Measurements from ENCODE around the gene FLOT2. TPM values are rescaled to one million over a fixed set of nuclear protein-coding genes. Genes with fewer than 3 reads are reported as not detected.

The FLOT2 gene
- total RNA-seq, 1 experiment from 2014 or later: 126 TPM

- POLR2A ChIA-PET: interaction anchor here (1.3 kb wide), 1 partner anchor 10 kb away, joined by 5 read pairs; the partner anchor contains the start of gene DHRS13
- H3K27me3 Mint-ChIP-seq (ENCODE audit: insufficient read depth, unreplicated experiment): no peaks in the 10 kb centered on the region
- intact Hi-C loops (cut with micrococcal nuclease): no loop called here
- peaks cover 92% of the 10 kb centered on the region for H3K36me3 Mint-ChIP-seq (ENCODE audit: insufficient read depth, unreplicated experiment)
- H3K27ac Mint-ChIP-seq (ENCODE audit: low read depth, unreplicated experiment): peak overlapping the region; percentile 35
- H3K4me3 Mint-ChIP-seq (ENCODE audit: unreplicated experiment): no peak overlapping the region
- H3K4me1 Mint-ChIP-seq (ENCODE audit: insufficient read depth, unreplicated experiment): peaks cover 15% of the 10 kb centered on the region
- no TSS peak for BruUV-seq (replicated peaks)
- CTCF ChIA-PET: interaction anchor here (0.5 to 1.8 kb wide), 8 partner anchors 9 to 152 kb away, joined by 3 to 8 read pairs (median 4); no protein-coding TSS in a partner anchor
- no peak for TF ChIP-seq CTCF (IDR thresholded peaks at IDR 0.05; ENCODE audit: unreplicated experiment)
- no peak for DNase-seq (ENCODE audit: unreplicated experiment)
- H3K9me3 Mint-ChIP-seq (ENCODE audit: unreplicated experiment): peaks cover 10% of the 10 kb centered on the region
Measured at GRCh38 chr17:28912938-28913333, 15.4 kb upstream of the FLOT2 start.

GRCh38 chr17:28912281-28912937 lies 14.9 kb upstream of the FLOT2 start:
- Mint-ChIP-seq H3K9me3 (ENCODE audit: unreplicated experiment) (peaks cover 10% of the 10 kb centered on the region), H3K27ac (ENCODE audit: low read depth, unreplicated experiment) (peak overlapping the region; percentile 35), H3K4me1 (ENCODE audit: insufficient read depth, unreplicated experiment) (peaks cover 15% of the 10 kb centered on the region), H3K4me3 (ENCODE audit: unreplicated experiment) (no peak overlapping the region), H3K27me3 (ENCODE audit: insufficient read depth, unreplicated experiment) (no peaks in the 10 kb centered on the region), H3K36me3 (ENCODE audit: insufficient read depth, unreplicated experiment) (peaks cover 90% of the 10 kb centered on the region)
- DNase-seq (ENCODE audit: unreplicated experiment): no peak
- POLR2A ChIA-PET: interaction anchor here (1.3 kb wide), 1 partner anchor 9 kb away, joined by 5 read pairs; the partner anchor contains the start of gene DHRS13
- intact Hi-C loops (cut with micrococcal nuclease): no loop called here
- TSS peak; percentile 27 for BruUV-seq (replicated peaks)
- no peak for TF ChIP-seq CTCF (IDR thresholded peaks at IDR 0.05; ENCODE audit: unreplicated experiment)
- CTCF ChIA-PET: interaction anchor here (0.5 to 1.8 kb wide), 10 partner anchors 9 to 151 kb away, joined by 3 to 8 read pairs (median 4); partner anchors contain the start of gene FLOT2

GRCh38 chr17:28911411-28912045 lies 14.0 kb upstream of the FLOT2 start:
- Mint-ChIP-seq H3K27me3 (ENCODE audit: insufficient read depth, unreplicated experiment) (no peaks in the 10 kb centered on the region), H3K36me3 (ENCODE audit: insufficient read depth, unreplicated experiment) (peaks cover 85% of the 10 kb centered on the region), H3K9me3 (ENCODE audit: unreplicated experiment) (peaks cover 10% of the 10 kb centered on the region), H3K27ac (ENCODE audit: low read depth, unreplicated experiment) (no peak overlapping the region), H3K4me1 (ENCODE audit: insufficient read depth, unreplicated experiment) (peaks cover 15% of the 10 kb centered on the region), H3K4me3 (ENCODE audit: unreplicated experiment) (no peak overlapping the region)
- DNase-seq (ENCODE audit: unreplicated experiment): no peak
- no TSS peak for BruUV-seq (replicated peaks)
- ChIA-PET CTCF (interaction anchor here (0.6 to 1.8 kb wide), 5 partner anchors 8 to 148 kb away, joined by 3 to 8 read pairs (median 5); partner anchors contain the start of gene FLOT2), POLR2A (interaction anchor here (1.2 kb wide), 1 partner anchor 185 kb away, joined by 3 read pairs; no protein-coding TSS in a partner anchor)
- no peak for TF ChIP-seq CTCF (IDR thresholded peaks at IDR 0.05; ENCODE audit: unreplicated experiment)
- intact Hi-C loops (cut with micrococcal nuclease): no loop called here

GRCh38 chr17:28910534-28910933 lies 13.0 kb upstream of the FLOT2 start:
- no peak overlapping the region for H3K4me3 Mint-ChIP-seq (ENCODE audit: unreplicated experiment)
- H3K27ac Mint-ChIP-seq (ENCODE audit: low read depth, unreplicated experiment): no peak overlapping the region
- TF ChIP-seq CTCF (IDR thresholded peaks at IDR 0.05; ENCODE audit: unreplicated experiment): no peak
- CTCF ChIA-PET: interaction anchor here (0.6 to 2.0 kb wide), 8 partner anchors 7 to 270 kb away, joined by 3 to 9 read pairs (median 4); partner anchors contain the start of genes FLOT2 and MYO18A
- H3K36me3 Mint-ChIP-seq (ENCODE audit: insufficient read depth, unreplicated experiment): peaks cover 81% of the 10 kb centered on the region
- intact Hi-C loops (cut with micrococcal nuclease): no loop called here
- H3K9me3 Mint-ChIP-seq (ENCODE audit: unreplicated experiment): peaks cover 10% of the 10 kb centered on the region
- POLR2A ChIA-PET: interaction anchor here (1.2 to 4.5 kb wide), 2 partner anchors 16 to 184 kb away, joined by 3 to 21 read pairs; no protein-coding TSS in a partner anchor
- no TSS peak for BruUV-seq (replicated peaks)
- DNase-seq (ENCODE audit: unreplicated experiment): no peak
- no peaks in the 10 kb centered on the region for H3K27me3 Mint-ChIP-seq (ENCODE audit: insufficient read depth, unreplicated experiment)
- peaks cover 15% of the 10 kb centered on the region for H3K4me1 Mint-ChIP-seq (ENCODE audit: insufficient read depth, unreplicated experiment)
